Left lung (tissue), 10 donors: ENCODE results near the gene LDLRAD3. TPM values are rescaled to one million over a fixed set of nuclear protein-coding genes. Genes with fewer than 3 reads are reported as not detected.

ENCODE experiments used
- ATAC-seq: fragments of 200-7000 bp; cut with Tn5 transposase; one replicate; pipeline ENCODE4 v1.9.1; 2020; ENCODE audit warnings: moderate library complexity
- DNase-seq, 4 donors: peaks; one replicate each; pipeline ENCODE4 v3.0.0-alpha.2; 2013 to 2020
- H3K27ac ChIP-seq, 2 donors: fragments of 200-600 bp; sonication (generic) in 1 of 2; one replicate each; pipeline versions ENCODE4 v1.5.0 to v1.8.0; 2020 to 2021
- H3K27me3 ChIP-seq, 2 donors: fragments of 200-600 bp; sonication (generic) in 1 of 2; one replicate each; pipeline versions ENCODE4 v1.5.0 to v1.8.0; 2020 to 2021
- H3K36me3 ChIP-seq, 2 donors: fragments of 200-600 bp; sonication (generic) in 1 of 2; one replicate each; pipeline versions ENCODE4 v1.5.0 to v1.8.0; 2020 to 2021
- H3K4me1 ChIP-seq, 2 donors: fragments of 200-600 bp; one replicate each; pipeline ENCODE4 v1.8.0; 2021
- H3K4me3 ChIP-seq, 2 donors: fragments of 200-600 bp; sonication (generic) in 1 of 2; one replicate each; pipeline versions ENCODE4 v1.5.0 to v1.8.0; 2020 to 2021; ENCODE audit warnings: mild to moderate bottlenecking in 1 of 2
- H3K9me3 ChIP-seq, 2 donors: fragments of 200-600 bp; sonication (generic) in 1 of 2; one replicate each; pipeline versions ENCODE4 v1.5.0 to v1.8.0; 2020 to 2021
- CTCF ChIP-seq, 2 donors: fragments of 200-600 bp; sonication (generic) in 1 of 2; IDR thresholded peaks; one replicate each; pipeline versions ENCODE4 v1.5.0 to v1.8.0; 2021; ENCODE audit warnings: antibody characterized with exemption in 2 of 2
- intact Hi-C, 2 donors: fragments of 100-400 bp; cut with DNase I; formaldehyde crosslinking; loops; one replicate each; pipeline versions ENCODE4 v1.11.2 to v1.14.2; 2022
- polyA plus RNA-seq, 6 donors: library from polyadenylated mRNA; unstranded; fragments of 120-200 nt; gene quantifications; one replicate each; pipeline ENCODE4 v1.2.1, GENCODE V29; 2013; ENCODE audit not compliant: insufficient read length in 6 of 6
- total RNA-seq, 2 donors: library from RNA; stranded (reverse); fragmentation: NEBNext Ultra II Directional; extraction: Animal tissue kit (Norgen Biotek cat#: 25700); gene quantifications; one replicate each; pipeline ENCODE4 v1.2.1, GENCODE V29; 2021
- donor health status: DM: no; HTN: yes; CAD: no.
- donor health status: DM: no; HTN: no; CAD: no.

The LDLRAD3 gene
- total and polyA plus RNA-seq, 8 donors: 7.1 to 18.2 (median 16.8) TPM

DNA sequence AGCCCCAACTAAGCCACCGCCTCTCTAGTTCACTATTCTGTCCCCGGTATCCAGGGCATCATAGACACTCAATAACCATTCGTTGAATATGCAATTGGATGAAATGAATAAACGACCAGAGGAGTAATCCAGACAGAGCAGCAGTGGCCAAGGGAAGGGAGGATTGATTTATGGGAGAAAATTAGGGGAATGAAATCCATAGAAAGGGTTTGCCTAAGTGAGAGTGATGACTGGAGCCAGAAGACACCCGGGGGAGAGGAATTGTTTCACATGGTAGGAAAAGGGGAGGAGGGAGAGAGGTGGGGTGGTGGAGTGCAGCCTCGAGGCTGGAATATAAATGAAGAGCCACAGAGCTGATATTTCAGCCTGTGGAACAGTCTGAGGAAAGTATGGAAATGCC is 177.2 kb downstream of the LDLRAD3 start:
- TF ChIP-seq CTCF (IDR thresholded peaks at IDR 0.05): no peak
- no peak for ATAC-seq
- H3K36me3 ChIP-seq: no peaks in the 10 kb centered on the region
- H3K4me1 ChIP-seq: no peaks in the 10 kb centered on the region
- H3K27ac ChIP-seq: no peak overlapping the region
- no peaks in the 10 kb centered on the region for H3K27me3 ChIP-seq
- intact Hi-C loops: no loop called here
- H3K9me3 ChIP-seq: no peaks in the 10 kb centered on the region
- DNase-seq: no peak
- H3K4me3 ChIP-seq: no peak overlapping the region

GRCh38 chr11:36122671-36123070 is 178.8 kb downstream of the LDLRAD3 start:
- Histone ChIP-seq H3K4me1 (no peaks in the 10 kb centered on the region), H3K36me3 (no peaks in the 10 kb centered on the region), H3K27me3 (no peaks in the 10 kb centered on the region), H3K4me3 (no peak overlapping the region), H3K27ac (no peak overlapping the region), H3K9me3 (no peaks in the 10 kb centered on the region)
- DNase-seq (no peak), ATAC-seq (no peak)
- intact Hi-C loops: no loop called here
- no peak for TF ChIP-seq CTCF (IDR thresholded peaks at IDR 0.05)

GRCh38 chr11:36123336-36124101 is 179.7 kb downstream of the LDLRAD3 start:
- Histone ChIP-seq H3K27ac (no peak overlapping the region), H3K4me1 (no peaks in the 10 kb centered on the region), H3K36me3 (no peaks in the 10 kb centered on the region), H3K9me3 (no peaks in the 10 kb centered on the region), H3K4me3 (no peak overlapping the region), H3K27me3 (no peaks in the 10 kb centered on the region)
- intact Hi-C loops: no loop called here
- DNase-seq (no peak), ATAC-seq (no peak)
- no peak for TF ChIP-seq CTCF (IDR thresholded peaks at IDR 0.05)

DNA sequence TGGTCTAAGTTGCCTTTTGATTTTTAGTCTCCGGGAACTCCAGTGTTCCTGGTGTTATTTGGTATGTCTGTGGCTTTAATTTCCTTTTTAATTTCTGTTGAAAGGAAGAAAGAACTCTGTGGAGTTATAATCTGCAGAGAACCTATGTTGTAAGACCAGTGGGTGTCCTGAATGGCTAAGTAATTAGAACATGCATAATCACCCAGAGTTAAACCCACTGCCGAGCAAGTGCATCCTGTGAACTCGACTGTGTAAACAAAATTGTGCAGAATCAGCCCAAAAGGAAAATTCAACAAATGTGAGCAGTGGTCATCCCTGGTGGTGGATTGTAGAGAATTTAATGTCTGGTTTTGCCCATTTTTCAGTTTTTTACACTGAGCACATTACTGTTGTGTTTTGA is 182.8 kb downstream of the LDLRAD3 start:
- no peak for DNase-seq
- Histone ChIP-seq H3K27me3 (no peaks in the 10 kb centered on the region), H3K27ac (no peak overlapping the region), H3K36me3 (no peaks in the 10 kb centered on the region), H3K9me3 (no peaks in the 10 kb centered on the region), H3K4me1 (peaks cover 0 to 3% of the 10 kb centered on the region in 2 donors), H3K4me3 (no peak overlapping the region)
- no peak for TF ChIP-seq CTCF (IDR thresholded peaks at IDR 0.05)
- no peak for ATAC-seq
- intact Hi-C loops: no loop called here

GRCh38 chr11:36127550-36127949 is 183.7 kb downstream of the LDLRAD3 start:
- H3K9me3 ChIP-seq: no peaks in the 10 kb centered on the region
- H3K27ac ChIP-seq: no peak overlapping the region
- no peaks in the 10 kb centered on the region for H3K36me3 ChIP-seq
- intact Hi-C loops: no loop called here
- H3K4me1 ChIP-seq: peaks cover 0 to 11% of the 10 kb centered on the region in 2 donors
- H3K27me3 ChIP-seq: no peaks in the 10 kb centered on the region
- no peak overlapping the region for H3K4me3 ChIP-seq
- TF ChIP-seq CTCF (IDR thresholded peaks at IDR 0.05): no peak
- DNase-seq: no peak
- ATAC-seq: no peak
